Right hindlimb (tissue), 1 donor: ENCODE data around the gene RRBP1.

ENCODE experiments used
- DNase-seq: peaks from one replicate; pipeline ENCODE4 v3.0.0-alpha.2; 2018

The RRBP1 gene

DNA sequence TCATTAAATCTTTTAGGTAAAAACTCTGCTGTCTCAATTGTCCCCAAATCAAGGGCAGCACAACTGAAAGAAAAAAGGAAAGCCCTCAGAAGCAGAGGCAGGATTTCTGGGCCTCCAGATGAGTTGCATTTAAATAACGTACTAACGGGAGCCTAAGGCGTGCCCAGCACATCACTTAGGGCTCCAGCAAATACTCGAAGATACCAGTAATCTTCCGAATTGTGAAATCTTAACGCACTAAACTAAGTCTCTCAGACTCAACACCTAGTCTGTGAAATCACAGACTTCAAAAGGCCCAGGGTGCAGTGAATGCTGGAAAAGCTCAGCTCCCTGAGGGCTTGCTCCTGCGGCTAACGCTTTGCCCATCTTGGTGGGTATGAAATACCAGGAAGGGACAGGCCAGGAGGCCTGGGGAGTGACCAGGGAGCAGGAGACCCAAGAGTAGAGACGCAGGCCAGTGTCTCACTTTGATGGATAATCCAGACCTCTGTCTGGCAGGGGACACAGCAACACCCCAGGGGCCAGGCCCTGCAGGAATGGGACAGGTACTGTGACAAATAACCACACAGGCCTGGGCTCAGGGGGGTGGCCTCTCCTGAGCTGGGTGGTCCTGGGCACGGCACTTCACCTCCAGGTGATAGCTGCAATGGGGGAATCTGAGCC, 36.4 kb downstream of the RRBP1 start:
- no peak for DNase-seq

DNA sequence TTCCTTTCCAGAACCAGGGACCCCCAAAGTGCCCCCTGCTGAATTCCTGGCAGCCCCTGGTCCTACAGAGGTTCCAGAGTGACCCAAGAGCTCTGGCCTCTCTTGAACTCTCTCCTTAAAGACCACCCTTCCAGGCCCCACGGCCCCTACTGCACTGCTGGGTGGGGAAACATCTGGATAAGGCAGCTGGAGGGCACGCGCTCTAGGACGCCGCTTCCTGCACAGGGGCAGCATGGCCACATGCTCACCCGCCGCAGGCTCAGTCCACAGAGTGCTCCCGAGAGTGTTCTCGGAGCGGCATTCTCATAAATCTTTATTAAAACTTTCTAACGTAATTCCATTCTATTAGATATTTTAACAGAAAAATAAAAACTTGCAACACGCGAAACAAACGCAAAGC, 37.0 kb downstream of the RRBP1 start:
- DNase-seq, result no peak

DNA sequence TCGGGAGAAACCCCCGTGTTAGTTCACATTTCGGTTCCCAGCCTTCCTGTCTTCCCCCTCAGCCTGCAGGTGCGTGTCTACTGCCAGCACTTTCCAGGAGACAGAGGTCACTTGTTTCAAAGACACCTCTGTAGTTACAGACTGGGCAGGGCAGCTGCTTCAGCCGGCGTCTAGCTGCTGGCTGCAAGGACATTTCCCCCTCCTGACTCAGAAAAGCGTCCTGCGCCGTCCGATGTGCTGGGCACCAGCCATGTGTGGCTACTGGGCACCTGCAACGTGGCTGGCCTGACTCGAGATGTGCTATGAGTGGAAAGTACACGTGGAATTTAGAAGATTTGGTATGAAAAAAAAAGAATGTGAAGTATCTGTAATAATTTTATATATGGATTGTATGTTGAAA, 37.6 kb downstream of the RRBP1 start:
- no peak for DNase-seq

DNA sequence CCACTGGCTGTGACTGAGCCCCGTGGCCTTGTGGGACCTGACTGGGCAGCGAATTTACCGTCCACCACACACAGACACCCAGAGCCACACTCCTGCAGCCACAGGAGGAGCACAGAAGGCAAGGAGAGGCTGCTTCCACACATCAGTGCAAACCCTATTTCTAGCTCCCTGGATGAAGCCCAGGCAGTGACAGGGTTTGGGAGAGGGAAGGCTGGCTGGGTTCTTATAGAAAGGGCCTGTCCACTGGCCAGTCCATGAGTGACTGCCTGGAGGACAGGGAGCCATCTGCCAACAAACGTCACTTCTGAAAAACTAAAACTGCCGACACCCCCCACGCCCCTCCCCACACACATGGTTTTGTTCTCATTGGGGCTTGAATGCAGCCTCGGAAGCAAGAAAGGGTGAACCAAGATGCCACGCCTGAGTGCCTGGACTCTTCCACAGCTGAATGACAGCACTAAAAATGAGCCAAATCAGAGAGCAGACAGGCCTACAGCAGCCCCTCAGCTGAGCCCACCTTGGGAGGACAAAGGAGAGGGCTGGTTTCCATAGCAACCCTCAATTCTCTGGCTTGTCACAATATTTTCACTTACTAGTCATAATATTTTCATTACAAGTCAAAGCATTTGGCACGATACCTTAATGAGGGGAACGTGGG, 38.4 kb downstream of the RRBP1 start:
- DNase-seq, result no peak

DNA sequence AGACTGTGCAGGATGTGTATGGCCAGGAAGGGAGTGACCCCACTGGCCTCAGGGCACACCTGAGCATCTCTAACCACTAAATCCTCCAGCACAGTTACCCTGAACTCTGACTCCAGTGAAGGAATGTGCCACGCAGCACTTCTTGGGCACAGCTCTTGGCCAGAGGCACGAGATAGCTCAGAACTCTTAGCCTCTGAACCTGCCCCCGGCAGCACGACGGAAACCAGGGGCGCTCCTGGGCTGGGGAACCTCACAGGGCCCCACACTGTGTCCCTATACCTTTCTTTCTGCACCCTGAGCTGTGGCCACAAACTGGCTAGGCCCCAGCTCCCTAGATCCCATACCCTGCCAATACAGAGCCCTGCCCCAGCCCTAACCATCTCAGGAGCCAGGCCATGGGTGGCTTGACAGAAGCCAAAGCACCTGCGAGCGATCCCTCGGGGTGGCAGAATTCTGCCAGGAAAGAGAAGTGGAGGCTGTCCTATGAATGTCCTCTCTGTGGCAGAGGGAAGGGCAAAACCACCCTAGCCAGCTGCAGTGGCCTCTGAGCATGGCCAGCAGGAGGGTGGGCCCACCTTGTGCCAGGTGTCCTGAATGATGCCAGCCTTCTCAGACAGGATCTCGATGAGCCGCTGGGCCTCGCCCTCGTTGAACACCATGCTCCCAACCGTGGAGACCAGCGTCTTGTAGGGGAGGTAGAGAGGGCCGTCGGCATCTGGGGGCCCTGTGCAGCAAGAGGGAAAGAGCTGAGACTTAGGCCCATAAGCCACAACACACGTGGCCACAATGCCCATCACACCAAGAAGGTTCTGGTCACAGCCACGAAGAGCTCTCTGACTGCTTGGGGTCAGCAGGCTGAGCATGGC, 39.4 kb downstream of the RRBP1 start:
- no peak for DNase-seq

DNA sequence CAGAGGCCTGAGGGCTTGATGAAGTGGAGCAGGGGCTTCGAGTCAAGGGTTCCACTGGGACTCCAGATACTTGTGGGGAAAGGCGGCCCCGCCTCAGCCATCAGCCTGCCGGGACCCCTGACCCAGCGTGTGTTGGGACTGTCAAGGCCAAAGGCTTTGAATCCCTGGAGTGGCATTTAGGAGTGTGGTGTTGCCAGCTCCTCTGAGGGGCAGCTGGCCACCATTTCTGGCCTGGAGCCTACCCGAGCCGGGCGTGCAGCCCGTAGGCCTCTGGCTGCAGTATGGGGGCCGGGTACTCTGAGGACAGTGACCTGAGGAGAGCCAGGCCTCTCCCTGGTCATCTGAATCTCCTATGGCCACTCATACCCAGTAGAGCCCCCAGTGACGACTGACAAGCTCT, 40.0 kb downstream of the RRBP1 start:
- DNase-seq, result no peak

DNA sequence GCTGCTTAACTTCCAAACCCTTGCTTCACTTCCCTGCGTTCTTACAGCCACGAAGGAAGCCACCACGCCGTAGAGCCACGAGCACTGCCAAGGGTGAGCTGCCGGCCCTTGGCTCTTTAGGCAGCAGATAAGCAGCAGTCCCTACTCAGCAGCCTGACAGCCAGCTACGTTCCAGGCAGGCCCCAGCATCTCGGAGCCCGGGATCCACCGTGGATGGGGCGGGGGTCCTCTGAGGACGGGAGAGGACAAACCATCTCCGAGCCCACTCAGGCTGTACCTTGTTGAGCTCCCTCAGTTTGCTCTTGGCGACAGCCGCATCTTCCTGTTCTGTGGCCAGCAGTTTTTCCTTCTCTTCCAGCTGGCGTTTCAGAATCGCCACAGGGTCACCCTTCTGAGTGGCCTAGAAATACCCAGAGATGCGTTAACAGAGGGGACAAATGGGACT, 40.5 kb downstream of the RRBP1 start:
- DNase-seq, result no peak

DNA sequence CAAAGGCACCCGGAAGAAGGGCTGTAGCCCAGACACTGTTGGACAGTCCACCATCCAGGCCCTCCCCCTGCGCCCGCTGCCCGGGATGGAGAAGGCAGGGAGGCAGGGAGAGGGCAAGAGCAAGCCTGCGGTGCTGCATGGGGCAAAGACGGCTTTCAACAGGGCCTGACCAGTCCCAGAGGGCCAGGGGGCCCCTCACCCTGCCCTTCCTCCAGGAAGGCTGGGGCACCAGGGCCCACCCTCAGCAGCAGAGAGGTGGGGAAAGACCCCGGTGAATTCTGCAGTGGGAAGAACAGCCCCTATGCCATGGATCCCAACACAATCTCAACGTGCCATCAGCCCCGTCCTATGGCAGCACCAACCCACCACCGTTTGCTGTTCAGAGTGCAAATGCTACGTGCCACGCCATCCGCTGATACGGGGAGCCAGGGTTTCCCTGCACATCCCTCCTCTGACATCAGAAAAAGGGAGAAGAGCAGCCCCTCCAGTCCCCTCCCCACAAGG, 41.1 kb downstream of the RRBP1 start:
- DNase-seq, result no peak

DNA sequence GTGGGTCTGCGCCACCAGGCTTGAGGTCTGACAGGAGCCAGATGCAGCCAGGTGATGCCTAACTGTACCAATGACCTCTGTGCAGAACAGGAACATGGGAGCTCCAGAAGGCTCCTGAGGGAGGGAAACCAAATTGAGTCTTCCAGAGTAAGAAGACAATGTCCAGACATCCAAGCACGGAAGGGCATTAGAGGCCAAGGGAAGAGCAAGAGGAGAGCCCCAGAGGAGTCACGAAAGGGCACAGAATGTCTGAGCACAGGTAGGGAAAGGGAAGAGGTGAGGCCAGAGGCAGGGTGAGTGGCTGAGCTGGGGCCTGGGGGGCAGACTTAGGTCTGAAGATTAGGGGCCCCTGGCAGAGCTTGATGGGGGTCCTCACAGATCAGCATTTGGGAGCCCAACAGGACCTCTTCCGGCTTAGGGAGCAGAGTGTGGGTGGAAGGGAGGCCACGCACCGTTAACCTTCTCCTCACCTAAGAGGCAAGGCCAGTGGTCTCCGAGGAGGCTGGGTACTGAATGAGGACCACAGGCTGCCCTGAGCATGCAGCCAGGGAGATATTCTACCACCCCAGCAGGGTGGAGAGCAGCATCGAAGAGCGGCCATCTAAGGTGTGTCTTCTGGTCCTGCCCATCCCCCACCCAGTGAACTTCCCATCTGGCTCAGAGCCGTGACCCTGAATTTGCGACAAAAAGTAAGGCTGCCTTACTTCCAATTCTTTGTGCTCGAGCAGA, 41.7 kb downstream of the RRBP1 start:
- DNase-seq, result no peak

DNA sequence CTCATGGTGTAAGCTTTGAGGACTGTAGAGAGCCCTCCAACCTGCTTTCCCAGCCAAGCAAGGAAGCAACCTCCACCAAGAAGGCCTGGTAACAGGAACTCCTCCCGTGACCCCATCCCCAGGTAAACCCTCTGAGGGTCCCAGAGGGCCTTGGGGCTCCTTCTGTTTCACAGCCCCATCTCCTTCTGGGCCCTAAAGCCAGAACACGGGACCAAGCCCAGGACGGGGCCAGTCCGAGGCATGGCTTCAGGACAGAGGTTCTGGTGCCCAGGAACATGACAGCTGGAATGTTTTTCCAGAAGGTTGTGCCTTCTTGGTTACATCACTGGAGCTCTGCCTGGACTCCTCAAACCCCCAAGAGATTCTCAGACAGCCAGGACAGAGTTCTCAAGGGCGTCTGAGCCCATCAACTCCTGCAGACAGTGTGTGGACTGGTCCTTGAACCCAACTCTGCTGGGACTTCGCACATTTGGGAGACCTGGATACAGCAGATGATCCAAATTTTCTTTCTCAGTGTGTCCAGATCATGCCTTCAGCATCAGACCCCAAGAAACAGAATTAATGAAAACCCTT, 43.1 kb downstream of the RRBP1 start:
- no peak for DNase-seq

DNA sequence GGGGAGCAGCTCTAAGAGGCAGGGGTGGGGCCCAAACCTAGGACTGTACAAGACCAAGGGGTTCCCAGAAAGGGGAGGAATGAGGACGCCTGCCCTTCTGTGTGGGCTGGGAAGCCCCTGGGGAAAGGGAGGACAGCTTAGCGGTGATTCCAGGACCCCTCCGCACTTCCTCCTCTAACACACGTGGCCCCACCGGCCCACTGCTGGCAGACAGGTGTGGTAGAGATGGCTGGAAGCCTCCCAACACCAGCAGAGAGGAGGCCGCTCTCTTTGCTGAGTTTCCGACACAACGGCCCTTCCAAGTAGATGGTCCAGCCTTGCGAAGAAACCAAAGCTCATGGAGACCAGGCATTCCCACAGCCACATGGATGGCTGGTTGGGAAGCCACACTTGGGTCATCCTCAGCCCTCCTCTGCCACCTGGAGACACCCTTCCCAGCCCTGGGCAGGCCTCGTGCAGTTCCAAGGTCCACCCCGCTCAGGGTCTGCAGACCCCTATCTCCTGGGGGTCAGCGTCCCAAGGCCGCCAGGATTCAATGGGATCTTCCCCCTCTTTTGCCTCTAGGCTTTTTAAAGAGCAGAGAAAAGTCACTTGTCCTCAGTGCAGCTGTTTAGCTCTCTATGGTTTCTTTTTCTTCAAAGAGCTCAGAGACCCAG, 43.9 kb downstream of the RRBP1 start:
- DNase-seq, result no peak

DNA sequence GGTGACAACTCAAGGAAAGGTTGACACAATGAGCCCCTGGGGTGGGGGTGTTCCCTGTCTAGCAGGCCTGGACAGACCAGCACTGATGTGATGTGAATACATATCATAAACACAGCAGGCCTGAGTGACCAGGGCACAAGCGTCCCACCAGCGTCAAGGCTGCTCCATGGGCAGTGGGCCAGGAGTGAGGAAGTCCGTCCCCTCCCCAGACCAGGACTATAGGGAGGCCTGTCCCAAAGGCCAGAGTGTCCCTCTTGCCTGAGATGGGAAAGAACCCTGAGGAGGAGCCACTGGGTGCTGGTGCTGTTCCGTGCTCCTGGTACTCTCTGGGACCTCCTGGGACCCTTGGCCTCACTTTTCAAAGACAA, 44.6 kb downstream of the RRBP1 start:
- DNase-seq, result no peak

DNA sequence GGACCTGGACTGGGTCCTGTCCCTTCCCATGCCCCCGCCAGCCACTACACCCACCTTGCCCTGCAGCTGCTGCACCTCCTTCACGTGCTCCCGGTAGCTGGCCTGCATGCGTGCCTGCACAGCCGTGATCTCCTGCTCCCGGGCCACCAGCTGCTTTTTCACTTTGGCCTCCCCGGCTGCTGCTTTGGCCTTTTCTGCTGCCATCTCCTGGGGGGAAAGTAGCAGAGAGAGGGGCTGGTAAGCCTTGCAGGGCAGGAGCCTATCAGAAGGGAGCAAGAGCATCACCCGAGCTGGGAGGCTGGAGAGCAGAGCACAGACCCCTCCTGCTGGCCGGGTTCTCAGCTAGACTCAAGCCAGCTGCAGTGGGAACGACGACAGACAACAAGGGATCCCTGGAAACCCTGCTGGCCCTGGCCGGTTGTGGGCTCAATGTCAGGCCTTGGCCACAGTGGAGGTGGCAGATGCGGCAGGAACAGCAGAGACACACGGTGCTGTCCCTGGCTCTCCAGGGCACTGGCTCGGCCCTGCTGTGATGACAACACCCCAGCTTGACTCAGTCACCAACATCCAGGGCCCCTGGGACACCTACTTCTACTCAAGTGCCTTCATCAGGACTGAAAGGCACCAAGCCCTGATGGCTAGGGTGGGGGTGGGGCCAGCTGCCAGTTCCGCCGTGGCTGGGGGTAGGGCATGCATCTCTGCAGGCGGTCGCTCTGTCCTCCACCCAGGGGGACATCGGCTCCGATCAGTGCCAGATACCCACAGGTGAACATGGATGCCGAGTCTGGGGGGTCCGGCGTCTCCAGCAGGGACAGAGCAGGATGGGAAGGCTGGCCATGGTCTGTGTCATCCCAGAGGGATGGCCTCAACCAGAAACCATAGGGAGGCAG, 45.3 kb downstream of the RRBP1 start:
- DNase-seq, result peak; percentile 75

DNA sequence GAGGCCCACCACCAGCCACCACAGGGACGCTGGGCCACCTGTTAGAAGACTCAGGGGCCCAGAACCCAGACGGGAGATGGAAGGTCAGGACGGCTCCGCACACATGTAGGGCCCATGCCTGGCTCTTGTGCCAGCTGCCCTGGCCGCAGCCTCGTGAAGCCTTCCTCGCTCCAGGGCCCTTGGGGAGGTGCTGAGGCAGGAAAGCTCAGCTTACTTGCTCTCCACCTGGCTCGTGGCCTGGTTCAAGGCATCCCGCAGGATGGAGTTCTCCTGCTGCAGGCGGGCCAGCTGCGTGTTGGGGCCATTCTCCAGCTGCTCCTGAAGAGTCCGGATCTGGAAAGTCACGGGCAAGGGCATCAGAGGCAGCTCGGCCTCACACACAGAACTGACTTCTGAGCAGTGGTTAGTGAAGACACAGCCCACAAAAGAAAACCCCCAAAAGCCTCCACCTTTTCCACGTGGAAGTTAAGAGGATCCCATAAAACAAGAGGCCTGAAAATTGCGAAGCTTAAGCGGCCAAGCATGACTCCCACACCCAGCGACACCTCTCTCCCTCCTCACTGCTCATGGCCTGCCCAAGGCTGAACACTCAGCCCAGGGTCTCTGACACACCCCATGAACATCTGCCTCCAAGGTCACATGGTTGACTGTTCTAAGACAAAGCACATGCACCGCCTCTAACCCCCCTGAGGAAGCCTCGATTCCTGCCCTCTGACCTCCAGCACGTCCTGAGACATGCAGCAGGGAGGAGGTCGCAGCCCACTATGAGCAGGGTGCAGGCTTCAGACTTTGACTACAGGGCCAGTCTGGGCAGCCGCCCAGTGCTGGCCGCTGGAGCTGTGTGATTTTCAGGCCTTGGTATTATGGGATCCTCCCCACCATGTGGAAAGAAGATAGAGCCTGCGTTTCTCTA, 46.5 kb downstream of the RRBP1 start:
- peak; percentile 53 for DNase-seq

DNA sequence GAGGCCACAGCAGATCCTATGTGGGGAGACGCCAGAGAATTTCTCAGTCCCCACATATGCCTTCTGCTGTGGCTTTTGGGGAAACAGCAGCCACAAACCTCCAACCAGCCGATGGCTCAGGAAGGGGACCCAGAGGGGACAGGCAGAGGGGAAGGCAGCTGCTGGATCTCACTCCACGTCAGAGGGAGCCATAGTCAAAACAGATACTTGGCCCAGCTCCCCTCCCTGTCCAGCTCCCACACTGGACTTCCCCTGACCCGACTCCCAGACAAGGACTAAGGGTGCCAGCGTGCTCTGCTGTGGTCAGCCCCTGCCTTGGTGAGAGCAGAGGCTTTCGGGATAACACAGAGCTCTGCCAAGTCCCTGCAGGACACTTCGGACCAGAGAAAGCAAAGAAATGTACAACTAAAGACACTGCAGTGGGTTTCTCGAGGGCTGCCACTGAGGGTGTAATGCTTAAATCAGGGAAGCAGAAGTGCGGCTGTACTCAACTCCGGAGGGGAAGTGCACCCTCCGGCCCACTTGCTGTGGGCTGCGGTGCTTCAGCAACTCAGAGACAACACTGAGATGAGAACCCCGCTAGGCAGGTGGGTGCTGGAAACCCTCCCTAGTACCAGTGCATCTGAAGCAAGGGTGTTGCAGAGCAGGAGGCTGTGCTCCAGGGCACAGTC, 47.2 kb downstream of the RRBP1 start:
- DNase-seq, result no peak

DNA sequence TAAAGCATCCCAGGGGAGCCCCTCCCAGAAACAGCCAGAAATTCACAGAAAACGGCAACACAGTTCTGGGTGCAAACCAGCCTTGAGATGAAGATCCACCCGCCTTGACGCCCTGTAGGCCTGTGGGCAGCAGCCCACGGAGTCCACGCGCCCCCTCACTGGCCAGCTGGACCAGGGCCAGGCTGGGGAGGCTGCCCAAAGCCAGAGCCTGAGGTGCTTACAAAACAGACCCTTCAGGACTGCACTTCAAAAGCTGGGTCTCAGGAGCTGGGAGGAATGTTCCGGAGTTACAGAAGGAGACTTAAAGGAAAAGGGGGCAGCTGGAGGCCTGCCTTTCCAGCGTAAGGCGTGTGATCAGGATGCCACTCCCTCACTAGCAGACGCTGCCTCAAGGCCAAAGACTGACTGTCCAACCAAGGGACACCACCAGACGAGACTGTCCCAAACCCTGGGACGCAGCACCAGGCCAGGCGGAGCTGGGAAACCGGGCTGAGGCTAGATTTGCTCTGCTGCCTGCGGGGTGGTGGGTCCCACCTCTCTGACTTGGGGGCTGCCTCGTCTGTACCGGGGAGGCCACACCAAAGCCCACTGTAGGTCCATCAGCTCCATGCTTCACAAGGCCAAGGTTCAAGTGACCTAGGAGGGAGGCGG, 48.1 kb downstream of the RRBP1 start:
- no peak for DNase-seq

DNA sequence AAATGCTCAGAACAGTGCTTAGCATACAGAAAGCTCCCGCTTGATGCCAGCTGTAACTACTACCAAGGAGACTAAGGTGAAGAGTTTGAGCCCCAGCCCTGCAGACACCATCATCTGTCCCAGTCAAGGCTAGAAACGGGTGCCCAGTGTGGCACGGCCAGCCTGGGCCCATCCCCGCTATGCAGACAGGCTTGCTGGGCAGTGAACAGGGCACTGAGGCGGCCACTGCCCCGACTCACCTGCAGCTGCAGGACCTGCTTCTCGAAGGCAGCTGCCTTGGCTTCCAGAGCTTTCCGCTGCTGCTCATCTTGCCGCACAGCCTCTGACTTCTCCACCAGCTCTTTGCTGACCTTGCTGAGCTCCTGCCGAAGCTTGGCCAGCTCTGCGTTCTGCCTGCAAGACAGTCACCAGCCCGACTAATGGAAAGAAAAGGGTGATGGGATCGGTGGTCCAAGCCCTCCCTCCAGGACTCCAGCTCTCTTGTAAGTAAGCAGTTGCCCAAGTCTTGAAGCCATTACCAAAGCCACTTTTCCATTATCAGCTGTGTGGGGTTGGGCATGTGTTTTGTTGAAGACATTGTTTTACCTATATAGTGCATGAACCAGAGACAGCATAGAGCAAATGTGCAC, 48.7 kb downstream of the RRBP1 start:
- no peak for DNase-seq

DNA sequence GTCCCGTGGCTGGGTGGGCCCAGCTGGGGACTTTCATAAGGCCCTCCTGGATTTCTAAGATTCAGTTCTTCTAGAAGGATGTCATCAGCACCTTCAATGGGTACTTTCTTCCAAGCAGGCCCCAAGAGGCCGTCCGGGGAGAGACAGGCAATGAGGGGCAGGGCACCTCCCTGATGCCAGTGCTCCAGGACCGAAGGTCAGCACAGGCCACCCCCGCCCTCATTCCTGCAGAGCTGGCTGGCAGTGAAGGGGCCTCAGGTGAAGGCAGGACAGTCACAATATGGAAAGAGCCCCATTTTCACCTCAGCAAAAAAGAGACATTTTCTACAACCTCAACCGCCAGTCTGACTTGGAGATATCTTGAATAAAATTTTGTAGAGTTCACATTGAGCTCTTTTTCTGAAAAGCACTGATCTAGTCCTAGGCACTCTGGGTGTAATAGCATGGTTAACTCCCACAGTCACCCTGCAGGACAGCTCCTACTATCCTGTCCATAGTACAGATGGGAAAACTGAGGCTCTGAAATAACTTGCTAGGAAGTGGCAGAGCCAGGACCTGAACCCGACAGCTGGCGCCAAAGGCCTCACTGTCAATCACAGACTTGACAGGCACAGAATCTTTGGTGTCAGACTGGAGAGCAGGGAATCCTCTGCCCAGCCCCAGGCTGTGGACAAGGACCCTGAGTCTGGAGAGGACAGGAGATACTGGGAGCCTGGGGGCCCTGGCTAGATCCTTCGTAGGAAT, 50.3 kb downstream of the RRBP1 start:
- no peak for DNase-seq
